Right kidney (tissue), 9 donors: Measurements from ENCODE around the gene GDF10.
A peak's percentile ranks its signal among the peaks of the same experiment; 100 is the strongest.

Experiments used
- DNase-seq: peaks from one replicate; pipeline ENCODE4 v3.0.0-alpha.2; 2016
- long read RNA-seq, 8 donors: transcript quantifications; one replicate each; lab custom pipeline, GENCODE V29; 2026

Gene GDF10, protein sequence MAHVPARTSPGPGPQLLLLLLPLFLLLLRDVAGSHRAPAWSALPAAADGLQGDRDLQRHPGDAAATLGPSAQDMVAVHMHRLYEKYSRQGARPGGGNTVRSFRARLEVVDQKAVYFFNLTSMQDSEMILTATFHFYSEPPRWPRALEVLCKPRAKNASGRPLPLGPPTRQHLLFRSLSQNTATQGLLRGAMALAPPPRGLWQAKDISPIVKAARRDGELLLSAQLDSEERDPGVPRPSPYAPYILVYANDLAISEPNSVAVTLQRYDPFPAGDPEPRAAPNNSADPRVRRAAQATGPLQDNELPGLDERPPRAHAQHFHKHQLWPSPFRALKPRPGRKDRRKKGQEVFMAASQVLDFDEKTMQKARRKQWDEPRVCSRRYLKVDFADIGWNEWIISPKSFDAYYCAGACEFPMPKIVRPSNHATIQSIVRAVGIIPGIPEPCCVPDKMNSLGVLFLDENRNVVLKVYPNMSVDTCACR
- long read RNA-seq, donor 1, partial matches to known transcripts = 0 of 2 reads
- long read RNA-seq, donor 1, other reads (novel, unspliced or antisense) = 0 of 2 reads
- long read RNA-seq, donor 2 = 0 reads
- long read RNA-seq, donor 3 = 0 reads
- long read RNA-seq, donor 4, partial matches to known transcripts = 0 of 1 reads
- long read RNA-seq, donor 4, other reads (novel, unspliced or antisense) = 0 of 1 reads
- long read RNA-seq, donor 5, partial matches to known transcripts = 0 of 2 reads
- long read RNA-seq, donor 5, other reads (novel, unspliced or antisense) = 0 of 2 reads
- long read RNA-seq, donor 6, partial matches to known transcripts = 0 of 1 reads
- long read RNA-seq, donor 6, other reads (novel, unspliced or antisense) = 0 of 1 reads
- long read RNA-seq, donor 7, partial matches to known transcripts = 0 of 1 reads
- long read RNA-seq, donor 7, other reads (novel, unspliced or antisense) = 0 of 1 reads
- long read RNA-seq, donor 8 = 0 reads

DNA sequence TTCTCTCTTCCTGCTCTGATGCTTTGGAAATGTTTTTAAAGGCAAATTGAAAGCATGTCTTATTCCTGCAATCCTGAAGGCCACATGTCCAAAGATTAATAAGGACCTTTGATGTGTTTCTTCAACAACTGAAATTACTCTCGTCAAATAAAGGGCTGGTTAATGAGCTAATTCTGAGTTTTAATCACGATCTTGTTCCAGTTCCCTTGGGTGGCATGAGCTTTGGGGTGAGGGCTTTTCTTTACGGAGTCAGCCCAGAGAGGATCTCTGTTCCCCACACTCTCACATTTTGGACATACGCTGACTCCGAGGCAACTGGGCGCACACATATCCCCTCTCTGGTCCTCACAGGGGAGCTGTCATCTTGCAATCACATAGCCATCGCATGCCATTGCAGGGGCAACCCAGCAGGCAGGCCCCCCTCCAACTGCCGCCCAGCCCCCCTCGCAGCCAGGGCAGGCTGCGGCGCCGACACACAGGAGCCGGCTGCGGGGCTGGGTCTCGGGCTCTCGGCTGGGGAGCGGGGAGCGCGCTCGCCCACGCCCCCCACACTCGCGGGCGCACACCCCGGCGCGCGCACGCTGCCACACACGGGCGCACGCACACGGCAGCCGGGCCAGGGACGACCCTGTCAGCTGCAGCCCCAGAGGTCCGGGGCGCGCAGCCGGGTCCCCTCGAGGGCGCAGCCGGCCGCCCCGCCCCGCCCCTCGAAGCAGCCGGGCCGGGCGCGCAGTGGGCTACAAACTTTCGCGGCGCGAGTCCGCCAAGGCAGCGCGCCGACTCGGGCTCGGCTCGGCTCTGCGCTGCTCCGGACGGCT lies at the start of gene GDF10:
Gene GDF10, plus strand, starts transcription at position 587 of the 818 bp plus-strand sequence. CDS start 455 bp downstream, outside the sequence.
- peak; percentile 66 for DNase-seq

DNA sequence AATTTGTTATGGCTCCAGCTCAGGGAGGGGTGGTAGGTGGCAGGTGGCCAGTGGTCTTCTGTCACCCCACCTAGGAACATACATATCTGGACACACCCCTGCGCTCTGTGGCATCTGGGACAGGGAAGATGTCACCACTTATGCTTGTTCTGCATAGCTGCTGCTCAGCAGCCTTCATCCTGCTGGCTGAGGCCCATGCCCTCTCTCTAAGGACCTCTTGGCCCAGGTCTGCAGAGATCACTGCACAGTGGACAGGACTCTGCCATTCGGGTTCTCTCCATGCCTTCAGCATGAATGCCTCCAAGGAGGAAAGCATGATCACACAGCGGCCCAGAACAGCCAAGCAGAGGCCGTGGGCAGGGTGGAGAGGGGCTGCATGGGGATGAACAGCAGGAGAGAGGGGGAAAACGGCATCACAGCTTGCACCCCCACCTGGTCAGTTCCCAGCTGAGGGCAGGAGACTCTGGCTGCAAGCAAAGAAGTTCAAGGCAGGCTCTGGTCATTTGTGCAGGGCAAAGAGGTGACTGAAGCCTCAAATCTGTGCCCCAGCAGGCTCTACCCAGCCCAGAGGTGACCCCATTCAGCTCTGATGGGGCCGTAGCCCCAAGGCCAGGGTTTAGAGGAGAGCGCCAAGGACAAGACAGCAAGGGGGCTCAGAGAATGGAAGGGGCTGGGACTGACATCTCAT lies 47.8 kb upstream of the GDF10 start:
- no peak for DNase-seq

DNA sequence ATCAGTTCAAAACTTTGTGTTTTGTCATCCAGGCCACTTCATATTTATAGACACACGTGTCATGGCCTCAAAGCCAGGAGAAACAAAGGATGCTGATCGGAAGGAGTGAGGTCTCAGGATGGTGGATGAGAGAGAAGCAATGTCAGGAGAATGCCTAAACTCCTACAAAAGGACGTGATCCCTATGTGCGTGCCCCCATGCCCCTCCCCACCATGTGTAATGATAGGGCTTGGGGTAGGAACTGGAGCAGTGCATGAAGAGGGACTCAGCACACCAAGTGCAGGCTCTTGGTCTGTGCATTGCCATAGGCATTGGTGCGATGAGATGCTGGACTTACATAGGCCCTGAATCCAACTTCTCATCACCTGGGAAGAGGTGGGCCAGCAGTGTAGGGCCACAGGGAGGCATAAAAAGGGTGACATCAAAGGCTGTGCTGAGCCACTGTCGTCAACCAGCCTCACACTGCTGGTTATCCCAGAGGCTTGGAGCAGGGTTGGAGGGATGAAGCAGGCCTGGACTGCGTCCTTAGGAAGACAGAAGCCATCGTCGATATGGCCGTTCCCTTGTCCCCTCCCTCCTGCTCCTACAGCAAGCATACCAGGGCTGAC lies 46.9 kb upstream of the GDF10 start:
- no peak for DNase-seq

DNA sequence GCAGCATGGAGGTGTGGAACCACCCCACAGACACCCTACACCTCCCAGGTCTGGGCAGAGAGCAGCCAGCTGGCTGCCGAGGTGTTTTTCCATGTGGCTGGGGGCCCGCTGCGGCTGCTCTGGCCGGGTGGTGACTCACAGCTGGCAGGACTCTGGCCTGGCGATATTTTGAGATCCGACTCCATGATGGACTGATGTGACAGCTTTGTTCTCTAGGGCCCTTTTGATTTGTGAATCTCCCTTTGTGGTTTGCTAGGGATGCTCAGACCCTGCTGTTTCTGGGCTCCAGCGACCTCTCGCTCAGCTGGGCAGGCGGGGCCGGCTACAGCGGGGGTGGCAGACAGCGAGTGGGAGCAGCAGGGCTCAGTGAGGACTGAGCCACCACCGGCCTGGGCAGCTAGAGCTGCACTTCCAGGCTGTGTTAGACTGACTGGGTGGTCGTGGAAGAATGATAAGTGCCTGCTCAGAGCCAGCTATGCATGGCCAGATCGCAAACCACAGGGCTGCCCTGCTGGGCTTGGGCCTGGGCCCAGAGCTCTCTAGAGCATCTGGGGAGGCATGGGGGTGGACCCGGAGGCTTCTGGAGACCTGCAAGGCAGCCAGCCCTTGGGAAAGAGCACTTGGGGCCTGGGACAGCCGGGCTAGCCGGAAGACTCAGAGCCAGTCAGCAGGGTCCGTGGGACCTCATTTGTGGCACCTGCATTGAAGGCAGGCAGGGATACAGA lies 46.2 kb upstream of the GDF10 start:
- DNase-seq = peak; percentile 28

DNA sequence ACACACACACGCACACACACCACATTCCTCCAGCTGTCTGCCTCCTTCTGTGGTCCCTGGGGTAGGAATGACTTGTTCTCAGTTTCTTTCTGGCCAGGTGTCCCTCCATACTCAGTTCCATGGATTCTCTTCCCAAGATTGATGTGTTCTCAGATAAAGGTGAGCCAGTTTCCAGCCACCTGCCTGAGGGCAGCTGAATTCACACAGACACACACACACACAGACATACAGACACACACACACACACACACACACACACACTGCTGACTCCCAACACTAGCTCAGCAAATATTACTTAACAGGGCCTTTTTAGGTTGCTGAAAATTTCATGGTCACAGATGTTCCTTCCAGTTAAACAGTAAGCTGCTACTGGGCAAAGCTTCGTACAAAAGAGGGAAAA lies 45.4 kb upstream of the GDF10 start:
- DNase-seq = no peak

DNA sequence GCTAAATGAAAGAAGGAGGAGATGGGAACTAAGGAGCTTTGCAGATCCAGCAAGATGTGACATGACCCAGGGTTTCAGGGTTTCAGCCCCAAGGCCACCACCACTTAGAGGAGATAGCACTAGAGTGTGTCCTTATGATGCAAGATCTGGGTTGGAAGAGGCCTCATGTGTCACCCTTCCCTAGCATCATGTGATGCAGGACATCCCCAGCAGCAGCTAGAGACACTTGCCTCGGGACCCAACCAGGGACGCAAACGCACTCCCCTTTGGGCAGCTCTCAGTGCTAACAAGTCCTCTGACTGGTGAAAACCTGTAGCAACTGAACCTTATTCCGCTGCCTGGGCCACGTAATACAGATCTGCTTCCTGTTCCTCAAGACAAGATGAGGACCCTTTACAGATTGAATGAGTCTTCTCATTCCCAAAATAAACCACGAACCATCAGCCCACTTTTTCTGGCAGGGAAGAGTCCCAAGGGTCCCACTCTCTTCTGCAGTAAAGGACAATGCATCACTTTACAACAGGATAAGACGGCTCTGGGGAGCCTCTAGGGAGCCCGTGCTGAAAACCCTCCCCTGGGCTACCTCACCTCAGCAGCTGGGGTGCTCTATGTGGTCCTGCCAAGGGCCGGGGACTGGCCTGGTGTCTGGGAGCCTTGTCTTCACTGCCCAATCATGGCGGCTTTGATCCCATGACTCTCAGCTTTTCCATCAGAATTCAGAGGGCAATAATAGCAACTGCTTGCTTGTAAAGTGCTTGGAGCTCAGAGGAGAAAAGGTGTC lies 44.8 kb upstream of the GDF10 start:
- no peak for DNase-seq

DNA sequence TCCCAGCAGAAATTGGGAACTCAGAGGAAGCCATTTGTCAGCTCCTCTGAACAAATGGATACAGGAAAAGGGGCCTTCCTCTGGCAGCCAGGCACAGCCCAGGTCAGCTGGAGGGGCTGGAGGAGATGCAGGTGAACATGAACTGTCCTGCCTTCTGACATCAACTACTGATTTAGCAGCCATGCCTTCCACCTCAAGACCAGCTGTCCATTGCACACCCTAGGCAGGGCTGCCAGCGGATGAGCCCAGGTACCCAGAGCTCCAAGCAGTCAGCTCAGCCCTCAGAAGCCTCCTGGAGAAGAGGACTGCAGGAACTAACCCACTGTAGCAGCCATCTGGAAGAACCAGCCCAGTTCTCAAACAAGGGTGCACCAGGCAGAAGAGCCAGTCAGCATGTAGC lies 44.1 kb upstream of the GDF10 start:
- DNase-seq = no peak

DNA sequence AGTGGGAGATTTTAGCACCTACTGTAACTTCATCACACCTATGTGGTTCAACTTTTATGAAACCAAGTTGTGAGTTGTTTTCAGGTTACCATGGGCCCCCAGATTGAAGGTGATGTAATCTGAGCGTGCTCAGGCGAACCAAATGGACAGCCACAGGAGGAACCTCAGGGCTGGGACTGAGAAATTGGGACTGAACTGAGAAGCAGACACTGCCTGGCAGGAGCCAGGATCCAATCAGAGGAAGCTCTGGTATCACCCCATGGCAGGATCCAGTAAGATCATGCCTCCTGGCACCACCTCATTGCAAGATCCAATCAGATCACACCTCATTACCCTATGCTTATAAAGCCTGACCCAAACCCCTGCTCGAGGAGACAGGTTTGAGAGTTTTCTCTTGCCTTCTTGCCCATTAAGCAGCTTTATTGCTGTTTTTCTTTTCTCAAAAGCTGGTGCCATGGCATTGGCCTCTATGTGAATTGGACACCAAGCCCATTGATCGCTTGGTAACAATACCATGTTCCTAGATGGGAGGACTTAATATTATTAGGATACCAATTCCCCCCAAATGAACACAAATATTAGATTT lies 43.2 kb upstream of the GDF10 start:
- DNase-seq = no peak

DNA sequence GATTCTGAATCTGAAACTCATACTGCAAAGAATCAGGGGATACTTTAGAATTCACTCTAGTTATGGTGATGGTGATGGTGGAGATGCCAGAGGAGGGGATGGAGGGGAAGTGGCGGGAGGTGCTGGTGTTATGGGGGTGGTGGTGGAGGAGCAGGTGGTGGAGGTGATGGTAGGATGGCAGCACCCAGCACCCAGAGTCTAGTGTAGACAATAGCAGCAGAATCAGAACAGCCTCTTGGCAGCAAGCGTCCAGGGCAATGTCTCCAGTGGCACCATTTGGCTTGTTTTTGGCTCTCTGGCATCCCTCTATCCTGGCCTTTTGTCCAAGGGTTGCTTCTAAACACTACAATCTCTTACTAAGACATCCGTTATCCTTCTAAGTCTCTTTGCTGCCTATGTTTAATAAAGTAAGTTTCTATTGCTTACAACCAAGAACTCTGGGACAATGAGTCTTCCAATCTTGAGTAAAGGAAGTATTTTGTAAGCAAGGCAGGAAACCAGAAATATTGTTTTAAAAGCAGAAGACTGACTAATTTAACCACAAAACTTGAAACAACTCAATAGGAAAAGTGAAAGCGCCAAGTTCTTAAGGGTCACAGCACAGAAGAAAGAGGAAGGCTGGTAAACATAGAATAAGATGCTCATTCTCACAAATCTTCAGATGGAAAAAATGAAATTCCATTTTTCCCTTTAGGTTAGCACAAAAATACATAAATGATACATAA lies 42.4 kb upstream of the GDF10 start:
- no peak for DNase-seq

DNA sequence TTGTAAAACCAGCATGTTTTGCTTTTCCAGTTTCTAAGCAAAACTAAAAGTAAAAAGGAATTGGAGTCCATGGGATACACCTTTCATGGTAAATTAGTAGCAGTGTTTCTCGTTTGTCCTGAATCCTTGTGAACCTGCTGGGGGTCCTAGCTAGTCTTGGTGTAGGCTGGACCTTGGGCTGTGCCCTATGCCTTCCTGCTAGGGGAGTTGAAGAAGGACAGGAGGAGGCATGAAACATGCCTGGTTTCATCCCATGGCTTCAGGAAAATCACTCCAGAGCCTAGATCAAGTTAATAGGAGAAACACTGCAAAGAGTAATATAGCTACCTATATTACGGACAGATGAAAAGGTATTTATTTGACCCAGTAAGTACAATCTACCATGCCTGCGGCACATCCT lies 41.1 kb upstream of the GDF10 start:
- no peak for DNase-seq

DNA sequence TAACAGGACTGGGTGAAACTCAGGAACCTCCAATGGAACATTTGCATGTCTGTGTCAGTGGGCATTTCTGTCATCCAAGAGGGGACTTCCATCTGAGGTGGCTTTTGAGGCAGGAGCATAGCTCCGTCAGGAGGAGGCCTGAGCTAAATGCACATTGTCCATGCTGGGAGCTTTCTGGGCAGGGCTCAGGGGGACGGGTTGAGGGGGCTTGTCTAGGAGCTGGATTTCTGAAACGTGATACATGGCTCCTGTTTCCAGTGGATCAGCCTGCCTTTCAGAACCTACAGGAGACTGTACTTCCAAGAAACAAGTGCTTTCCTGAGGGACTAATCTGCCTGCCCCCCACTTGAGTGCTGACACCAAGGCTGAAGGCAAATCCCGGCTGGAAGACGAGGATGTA lies 40.5 kb upstream of the GDF10 start:
- no peak for DNase-seq

DNA sequence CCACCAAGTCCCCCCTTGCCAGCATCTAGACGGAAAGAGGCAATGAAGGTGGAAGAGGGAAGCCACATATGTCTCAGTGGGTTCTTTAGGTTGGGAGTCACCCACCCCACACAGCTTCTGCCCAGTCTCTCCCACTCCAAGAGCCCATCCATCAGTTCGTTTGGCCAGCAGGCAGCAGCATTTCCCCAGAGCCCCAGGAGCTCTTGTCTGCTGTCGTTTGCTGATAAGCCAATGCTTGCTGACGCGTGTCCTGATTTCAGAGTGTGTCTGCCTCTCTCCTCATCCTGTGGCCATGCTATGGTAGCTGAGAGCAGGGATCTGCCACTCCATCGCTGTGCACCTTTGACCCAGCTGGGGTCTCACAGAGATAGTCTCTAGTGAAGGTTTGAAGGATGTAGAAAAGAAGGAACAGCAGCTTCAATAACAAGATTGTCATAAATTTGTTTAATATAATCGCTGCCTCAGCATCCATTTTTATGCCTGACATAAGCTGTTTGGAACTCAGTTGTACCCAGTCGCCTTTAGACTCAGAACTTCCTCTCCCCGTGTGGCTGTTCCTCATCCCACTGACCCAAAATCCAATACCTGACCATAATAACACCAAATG lies 39.4 kb upstream of the GDF10 start:
- no peak for DNase-seq

DNA sequence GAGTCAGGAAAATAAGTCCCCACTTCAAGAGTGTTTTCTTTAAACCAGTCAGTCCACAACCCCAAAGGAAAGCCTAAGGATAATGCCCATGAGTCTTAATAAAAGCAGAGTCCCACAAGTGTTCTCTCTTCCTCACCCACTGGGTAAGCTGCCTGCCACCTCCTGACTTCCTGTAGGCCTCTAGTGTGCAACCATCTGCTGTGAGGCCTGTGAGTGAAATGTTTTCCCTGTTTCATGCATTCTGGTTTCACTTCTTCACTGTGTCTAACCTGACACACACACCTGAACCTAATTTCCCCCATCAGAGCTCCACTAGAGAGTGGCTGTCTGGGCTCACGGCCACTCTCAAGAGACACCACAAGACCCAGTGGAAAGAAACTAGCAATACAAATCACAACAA lies 38.9 kb upstream of the GDF10 start:
- DNase-seq = no peak

DNA sequence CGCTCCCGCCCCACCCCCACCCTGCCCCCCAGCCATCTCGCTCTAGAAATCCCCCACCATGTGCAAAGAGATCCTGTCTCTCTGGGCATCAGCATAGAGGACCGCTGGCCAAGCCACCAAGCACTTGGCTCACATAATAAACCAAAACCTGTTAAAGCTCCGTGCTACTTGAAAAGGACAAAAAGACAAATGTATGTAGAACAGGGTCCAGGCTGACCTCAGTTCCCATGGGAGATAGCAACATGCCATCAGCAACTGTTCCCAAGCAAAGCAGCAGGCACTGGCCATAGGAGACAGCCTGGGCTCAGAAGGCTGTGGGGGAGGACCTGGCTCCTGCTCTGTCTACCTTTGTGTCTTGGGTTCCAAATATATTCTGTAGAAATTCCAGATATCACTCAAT lies 38.4 kb upstream of the GDF10 start:
- no peak for DNase-seq

DNA sequence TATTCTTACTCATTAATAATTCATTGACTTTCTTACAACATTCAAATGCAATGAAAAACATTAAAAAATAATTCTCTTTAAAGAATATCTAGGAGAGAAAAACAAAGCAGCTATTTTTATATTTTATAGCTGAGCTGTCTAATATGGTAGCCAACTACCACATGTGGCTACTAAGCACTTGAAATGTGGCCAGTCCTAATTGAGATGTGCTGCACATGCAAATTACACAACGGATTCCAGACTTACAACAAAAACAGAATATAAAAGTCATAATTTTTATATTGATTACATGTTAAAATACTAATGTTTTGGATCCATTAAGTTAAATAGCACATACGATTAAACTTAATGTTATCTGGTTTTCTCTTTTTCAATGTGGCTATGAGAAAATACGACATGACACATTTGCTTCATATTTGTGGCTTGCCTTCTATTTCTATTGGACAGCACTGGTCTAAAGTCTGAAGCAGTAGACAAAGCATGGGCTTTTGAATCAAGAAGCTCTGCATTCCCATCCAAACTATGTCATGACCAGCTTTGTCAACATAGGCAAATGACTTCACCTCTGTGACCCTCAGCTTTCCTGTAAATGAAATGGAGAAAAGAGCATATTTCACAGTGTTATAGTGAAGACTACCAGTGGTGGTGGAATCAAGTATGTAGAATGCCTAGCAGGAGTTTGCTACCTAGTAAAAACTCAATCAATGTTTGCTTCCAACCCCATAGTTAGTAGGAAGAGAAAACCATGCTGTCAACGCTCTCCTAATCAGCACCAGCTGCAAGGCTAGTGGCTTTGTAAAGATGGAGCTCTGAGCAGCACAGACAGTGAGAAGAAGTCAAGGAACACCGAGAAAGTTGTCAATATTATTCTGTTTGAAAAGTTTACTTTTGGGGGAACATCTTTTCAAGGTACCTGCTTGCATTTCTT lies 37.1 kb upstream of the GDF10 start:
- DNase-seq = no peak

DNA sequence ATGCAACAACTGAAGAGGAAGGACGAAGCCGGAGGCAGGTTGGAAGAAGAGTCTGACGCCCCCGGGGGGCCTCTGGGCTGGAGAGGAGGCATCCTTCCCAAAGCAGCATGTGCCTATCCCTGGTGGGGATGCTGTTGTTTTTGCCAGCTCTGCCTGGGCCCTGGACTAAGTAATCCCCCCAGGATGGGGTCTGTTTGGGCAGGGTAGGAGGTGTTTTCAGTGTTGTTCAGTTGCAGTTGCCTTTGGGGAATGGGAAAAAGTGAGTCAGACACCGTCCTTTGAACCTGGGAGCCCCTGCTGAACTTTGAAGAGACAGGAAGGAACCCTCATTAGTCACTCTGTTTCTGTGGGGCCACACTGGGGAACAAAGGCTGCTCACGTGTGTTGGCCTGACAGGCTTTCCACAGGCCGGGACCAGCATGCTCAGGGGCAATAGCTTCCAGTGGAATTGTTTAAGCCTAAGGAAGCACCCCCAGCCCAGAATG lies 35.2 kb upstream of the GDF10 start:
- no peak for DNase-seq

DNA sequence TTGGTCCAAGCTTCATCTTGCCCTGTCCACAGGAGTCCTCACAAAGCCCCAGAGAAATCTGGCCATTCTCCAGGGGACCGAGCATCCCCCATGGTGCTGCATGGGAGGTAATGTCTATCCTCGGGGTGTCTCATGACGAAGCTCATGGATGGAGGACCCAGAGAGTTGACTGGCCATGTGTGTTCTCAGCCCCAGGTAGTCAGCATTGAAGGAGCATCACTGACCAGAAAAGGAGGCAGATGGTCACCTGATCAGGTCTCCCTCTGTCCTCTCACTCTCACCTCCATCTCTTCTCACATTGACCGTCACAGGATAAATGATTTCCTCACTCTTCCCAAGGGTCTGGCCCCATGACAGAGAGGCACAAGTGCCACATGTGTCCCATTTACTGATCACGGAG lies 33.4 kb upstream of the GDF10 start:
- DNase-seq = no peak
